ENCODE measurements around the gene CRTC1.
A peak's percentile ranks its signal among the peaks of the same experiment; 100 is the strongest.
"Not testable (repeated sequence)": the region's sequence is repeated elsewhere in the genome, so short reads cannot be mapped to it uniquely, and the experiment has no call there.

The CRTC1 gene

DNA sequence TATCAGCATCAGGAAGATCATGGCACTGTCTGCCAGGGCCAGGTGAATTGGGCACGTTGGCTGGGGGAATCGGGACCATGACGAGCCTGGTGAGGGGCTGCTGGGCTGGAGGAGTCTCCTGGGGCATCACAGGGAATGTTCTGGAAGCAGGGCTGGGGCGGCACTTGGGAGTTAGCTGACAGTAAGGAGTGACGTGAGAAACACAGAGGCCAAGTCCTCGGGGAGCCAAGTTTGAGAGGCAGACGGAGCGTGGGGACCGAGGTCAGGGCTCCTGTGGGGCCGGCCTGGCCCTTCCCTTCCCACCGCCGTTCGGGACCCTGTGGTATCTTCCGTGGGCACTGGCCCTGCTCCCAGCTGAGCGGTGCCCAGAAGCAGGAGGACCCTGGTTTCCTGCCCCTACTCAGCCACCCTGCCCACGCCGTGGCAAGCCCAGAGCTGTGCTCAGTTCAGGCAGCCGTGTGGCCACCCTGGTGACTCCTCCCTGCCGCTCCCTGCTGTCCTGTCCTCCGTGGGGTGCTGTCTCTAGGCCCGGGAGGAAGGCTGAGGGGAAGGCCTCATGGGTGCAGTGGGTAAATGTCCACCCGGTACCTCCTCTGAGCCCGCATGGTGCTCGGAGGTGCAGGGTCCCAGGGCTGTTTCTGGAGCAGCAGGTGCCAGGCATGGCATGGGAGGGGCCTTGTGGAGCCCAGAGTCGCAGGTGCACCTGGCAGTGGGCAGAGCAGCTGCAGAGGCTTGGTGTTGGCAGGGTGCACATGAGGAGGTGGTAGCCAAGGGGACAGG is 25.2 kb downstream of the CRTC1 start:
- no peak for DNase-seq

DNA sequence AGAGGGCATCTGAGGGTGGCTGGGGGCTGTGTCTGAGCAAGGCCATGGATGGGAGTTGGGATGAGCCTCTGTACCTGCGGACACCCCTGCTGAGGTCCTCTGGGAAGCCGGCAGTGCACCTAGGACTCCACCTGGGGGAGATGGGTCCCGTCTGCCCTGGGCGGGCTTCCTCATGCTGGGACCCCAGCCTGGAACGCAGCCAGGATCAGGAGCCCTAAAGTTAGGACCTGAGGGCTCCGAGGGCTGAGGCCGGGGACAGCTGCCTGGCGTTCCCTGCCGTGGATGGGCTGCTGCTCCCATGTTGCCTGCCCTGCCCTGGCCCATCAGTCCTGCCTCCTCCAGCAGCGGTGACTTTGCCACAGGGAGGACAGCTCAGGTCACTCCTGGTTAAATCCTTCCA is 26.1 kb downstream of the CRTC1 start:
- DNase-seq: no peak

DNA sequence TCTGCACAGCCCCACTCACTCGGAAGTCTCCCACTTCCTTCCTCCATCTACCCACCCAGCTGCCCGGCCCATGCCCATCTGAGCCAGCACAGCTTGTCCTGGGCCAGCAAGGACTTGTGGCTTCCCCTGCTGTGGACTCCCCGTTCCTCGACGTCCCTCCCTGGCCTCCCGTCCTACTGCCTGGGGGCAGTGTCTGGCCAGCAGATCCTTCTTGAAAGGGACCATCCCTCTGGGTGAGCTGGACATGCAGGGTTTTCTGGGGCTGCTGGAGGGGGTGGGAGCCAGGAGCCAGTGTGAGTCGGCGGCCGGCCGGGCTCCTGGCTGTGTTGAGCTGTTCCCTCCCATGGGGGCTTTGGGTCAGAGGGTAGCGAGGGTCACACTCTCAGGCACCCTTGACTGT is 26.7 kb downstream of the CRTC1 start:
- DNase-seq: no peak

DNA sequence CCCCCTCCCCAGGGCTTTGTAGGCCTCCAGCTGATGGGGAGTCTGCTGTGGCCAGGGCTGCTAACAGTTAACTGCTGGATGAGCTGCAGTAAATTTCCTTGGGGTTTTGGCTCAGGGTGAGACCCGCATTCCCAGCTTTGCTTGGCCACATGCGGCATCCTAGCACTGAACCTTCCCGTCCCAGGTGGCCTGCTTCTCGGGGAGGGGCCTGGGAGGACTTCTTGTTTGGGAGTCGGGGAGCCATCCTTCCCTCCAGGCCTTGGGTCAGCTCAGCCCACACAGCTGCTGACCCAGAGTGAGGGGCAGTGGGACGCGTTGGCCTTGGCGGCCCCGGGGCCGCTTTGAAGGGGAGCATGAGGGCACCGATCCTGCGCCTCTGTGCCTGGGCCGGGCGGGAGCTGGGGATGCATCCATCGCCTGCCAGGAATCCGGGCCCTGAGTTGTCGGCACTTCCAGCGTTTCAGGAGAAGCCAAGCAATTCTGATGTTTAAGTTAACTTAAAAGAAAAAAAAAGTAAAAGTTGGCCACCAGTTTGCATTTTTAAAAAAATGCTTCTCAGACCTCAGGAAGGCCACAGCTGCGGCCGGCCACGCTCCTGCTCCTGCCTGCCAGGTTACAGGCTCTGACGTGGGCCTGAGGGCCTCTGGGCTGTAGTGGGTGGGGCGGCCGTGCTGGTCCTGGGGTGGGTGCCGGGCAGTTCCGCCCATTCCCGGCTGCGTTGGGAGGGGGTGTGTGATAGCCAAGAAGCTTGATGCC is 27.7 kb downstream of the CRTC1 start:
- no peak for DNase-seq

DNA sequence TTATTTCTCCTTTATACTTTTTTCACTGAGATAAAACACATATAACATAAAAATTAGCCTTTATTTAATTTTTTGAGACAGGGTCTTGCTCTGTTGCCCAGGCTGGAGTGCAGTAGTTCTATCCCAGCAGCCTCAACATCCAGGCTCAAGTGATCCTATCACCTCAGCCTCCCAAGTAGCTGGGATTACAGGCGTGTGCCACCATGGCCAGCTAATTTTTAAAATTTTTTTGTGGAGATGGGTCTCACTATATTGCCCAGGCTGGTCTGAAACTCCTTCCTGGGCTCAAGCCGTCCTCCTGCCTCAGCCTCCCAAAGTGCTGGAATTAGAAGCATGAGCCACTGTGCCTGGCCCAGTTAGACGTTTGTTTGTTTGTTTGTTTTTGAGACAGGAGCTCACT is 28.4 kb downstream of the CRTC1 start:
- DNase-seq: no peak

DNA sequence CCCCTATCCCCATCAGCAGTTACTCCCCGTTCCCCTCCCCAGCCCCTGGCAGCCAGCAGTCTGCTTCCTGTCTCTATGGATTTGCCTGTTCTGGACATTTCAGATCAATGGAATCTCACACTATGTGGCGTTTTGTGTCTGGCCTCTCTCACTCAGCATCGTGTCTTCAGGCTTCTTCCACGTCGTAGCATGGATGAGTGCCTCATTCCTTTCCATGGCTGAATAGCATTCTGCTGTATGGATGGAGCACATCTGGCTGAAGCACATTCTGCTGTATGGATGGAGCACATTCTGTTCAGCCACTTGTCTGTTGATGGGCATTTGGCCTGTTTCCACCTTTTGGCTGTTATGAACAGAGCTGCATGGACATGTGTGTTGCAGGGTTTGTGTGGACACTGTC is 29.5 kb downstream of the CRTC1 start:
- no peak for DNase-seq

DNA sequence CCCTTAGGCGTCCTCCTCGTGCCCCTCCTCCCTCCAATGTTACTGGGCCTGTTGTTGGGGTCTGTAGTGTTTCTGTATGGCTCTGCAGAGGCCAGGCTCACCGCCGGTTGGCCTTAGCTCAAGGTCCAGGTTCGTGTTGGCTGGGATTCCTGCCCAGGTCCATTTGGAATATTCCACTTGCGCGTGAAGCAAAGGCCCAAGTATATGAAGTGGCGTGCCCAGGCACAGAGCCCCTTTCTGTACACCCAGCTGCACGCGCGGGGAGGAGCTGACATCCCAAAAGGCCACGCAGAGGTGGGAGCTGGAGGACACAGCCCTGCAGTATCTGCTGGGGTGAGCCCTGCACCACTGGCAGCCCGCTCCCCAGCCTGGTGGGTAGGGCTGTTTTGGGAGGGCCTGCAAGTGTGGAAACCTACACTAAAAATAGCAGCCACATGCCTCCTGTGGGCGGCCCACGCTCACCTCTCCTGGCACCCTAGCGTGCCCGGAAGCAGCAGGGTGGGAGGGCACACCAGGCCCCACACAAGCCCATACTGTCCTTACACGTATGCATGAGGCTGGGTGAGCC is 30.2 kb downstream of the CRTC1 start:
- DNase-seq: no peak

DNA sequence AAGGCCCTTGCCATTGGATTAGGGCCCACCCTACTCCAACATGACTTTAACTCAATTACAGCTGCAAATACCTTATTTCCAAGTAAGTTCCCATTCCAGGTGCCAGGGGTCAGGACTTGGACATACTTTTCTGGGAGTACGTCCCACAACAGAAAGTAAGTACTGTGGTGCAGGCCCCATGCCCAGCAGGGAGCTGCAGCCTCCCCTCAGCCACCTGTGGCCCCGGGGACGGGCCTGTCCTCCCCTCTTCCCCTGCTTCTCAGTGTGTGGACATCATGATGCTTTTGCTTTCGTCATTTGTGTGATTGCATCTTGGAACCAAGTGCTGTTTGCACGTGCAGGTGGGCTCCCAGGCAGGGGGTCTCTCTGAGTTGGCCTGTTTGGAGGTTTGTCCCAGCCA is 31.9 kb downstream of the CRTC1 start:
- no peak for DNase-seq

DNA sequence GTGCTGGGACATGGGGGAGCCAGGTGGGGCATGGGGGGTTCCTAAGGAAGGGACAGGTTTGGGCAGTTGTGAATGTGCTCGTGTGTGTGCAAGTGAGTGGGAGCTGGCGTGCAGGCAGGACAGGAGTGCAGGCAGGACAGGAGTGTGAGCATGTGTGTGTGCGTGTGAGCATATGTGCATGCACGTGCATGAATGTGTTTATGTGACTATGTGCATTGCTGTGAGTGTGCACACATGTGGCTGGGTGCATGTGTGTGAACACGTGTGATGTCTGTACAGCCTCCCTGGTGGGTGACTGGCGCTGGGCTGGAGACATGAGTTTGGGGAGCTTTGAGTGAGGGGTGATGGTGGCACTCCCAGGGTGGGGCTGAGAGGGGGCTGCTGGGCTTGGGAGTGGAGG is 33.4 kb downstream of the CRTC1 start:
- no peak for DNase-seq

DNA sequence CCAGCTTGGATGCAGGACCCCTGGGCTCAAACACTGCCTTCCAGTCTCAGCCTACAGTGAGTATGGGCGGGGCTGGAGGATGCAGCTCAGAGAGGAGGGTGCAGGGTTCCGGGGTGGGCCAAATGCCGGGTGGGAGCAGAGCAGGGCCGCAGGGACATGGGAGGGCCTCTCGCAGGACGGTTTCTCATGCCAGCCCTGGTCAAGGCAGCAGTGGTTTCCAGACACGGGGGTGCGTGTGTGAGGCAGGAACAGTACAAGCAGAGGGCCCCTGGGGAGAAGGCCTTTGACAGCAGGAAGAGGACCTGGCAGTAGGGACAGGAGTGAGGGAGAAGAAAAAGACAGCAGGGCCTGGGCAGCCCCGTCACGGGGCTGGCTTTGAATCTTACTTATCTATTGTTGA is 34.1 kb downstream of the CRTC1 start:
- DNase-seq: no peak

DNA sequence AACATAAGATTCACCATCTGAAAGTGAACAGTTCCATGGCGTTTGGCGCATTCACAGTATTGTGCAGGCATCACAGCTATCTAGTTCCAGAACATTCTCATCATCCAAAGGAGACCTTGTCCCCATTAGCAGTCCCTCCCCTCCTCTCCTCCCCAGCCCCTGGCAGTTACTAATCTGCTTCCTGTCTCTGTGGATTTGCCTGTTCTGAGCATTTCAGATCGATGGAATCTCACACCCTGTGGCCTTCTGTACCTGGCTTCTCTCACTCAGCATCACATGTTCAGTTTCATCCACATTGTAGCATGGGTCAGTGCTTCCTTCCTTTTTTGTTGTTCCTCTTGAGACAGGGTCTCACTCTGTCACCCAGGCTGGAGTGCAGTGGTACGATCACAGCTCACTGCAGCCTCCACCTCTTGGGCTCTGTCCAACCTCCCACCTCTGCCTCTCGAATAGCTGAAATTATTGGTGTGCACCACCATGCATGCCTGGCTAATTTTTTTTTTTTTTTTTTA is 34.6 kb downstream of the CRTC1 start:
- no peak for DNase-seq

DNA sequence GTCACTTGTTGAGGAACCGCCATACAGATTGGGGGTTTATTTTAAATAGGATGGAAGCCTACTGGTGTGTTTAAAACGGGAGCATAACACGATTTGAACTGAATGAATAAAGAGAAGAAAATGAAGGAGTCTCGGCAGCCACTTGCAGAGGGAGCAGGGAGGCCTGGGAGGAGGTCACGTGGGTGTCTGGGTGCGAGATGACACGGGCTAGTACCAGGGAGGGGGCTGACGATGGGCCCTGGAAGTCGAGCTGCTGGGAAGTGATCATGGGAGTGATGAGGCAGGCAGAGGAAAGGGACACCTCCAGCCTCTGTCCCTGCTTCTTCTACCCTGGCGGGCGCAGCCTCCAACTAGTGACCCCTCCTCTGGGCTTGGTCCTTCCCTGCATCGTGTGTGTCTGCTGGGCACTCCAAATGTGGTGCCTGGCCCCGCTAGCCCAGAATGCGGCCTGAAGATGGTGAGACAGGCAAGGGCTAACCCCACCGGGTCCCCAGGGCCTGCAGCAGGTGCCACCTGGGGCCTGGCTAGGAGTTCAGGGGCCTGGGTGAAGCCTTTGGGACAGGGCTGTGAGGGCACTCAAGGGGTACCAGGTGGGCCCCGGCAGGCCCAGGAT is 35.5 kb downstream of the CRTC1 start:
- DNase-seq: no peak

DNA sequence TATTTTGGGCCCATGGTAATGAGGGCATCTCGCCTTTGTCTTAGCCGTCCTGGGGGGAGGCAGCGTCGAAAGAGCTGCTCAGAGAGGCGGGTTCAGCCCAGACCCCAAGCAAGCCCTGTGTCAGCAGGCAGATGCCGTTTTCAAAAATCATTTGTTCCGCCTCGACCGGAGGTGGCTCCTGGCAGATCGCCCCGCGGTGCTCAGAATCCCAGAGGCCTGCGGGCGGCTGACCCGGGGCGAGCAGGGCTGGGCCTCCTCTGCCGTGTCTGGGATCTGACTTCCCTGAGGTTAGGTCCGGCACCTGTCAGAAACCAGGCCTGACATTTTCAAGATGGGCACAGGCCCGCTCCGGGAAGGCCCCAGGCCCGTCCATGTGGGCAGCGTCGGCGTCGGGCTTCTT is 36.1 kb downstream of the CRTC1 start:
- DNase-seq: no peak

DNA sequence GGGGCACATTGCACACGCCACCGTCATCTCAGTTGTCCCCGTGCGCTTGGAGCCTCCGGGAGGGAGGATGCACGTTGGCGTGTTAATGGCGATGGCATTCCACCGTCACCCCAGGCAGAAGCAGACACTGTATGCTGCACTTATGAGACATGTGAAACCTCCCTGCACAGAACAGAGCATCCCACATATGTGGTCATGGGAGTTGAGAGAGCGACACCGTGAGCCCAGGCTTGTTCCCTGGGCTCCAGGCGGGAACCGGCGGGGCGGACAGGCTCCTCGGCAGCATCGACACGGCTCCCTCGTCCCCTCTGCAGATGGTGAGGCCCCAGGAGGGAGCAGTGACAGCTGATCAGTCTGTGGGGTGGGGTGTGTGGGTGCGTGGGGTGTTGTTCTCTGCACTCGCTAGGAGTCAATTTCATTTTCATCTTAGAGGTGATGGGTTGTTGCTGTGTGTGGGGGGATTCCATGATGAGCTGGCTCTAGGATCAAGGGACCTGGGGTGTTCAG is 40.4 kb downstream of the CRTC1 start:
- DNase-seq: no peak

DNA sequence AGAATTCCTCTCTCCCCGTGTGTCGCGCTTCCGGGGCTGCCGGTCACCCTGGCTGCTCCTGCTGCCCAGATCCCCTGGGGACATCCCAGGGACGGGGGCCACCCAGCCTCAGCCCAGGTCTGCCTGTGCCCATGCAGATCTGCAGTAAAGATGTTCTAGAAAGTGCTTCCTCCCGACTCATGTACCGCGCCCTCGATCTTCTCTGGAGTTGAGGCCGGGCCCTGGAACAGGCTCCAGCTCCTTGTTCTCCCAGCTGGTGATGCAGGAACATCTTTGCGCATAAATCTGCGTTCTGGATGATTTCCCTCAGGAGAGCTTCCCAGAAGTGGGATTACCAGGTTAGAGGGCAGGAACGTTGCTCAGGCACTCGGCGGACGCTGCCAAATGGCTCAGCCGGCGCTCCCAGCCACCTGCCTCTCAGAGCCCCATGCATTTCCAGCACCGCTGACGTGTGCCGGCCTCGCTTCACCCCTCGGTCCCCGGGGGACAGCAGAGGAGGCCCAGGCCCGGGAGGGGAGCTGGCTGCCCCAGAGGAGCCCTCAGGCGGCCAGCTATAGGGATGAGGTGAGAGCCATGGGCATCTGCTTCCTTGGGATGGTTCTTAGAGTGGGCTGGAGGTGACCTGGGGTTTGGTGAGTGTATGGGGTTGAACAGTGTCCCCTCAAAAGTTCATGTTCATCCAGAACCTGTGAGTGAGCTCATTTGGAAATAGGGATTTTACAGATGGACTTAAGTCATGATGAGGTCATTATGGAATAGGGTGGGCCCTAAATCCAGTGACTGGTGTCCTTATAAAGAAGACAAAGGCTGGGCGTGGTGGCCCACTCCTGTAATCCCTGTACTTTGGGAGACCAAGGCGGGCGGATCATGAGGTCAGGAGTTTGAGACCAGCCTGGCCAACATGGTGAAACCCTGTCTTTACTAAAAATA is 42.6 kb downstream of the CRTC1 start:
- DNase-seq: no peak

DNA sequence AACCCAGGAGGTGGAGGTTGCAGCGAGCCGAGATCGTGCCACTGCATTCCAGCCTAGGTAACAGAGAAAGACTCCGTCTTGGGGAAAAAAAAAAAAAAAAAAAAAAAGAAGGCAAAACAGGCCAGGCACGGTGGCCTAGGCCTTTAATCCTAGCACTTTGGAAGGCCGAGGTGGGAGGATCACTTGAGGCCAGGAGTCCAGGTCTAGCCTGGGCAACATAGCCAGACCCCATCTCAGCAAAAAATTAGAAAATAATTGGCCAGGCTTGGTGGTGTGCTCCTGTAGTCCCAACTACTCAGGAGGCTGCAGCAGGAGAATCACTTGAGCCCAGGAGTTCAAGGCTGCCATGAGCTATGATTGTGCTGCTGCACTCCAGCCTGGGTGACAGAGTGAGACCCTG is 43.4 kb downstream of the CRTC1 start:
- no peak for DNase-seq

DNA sequence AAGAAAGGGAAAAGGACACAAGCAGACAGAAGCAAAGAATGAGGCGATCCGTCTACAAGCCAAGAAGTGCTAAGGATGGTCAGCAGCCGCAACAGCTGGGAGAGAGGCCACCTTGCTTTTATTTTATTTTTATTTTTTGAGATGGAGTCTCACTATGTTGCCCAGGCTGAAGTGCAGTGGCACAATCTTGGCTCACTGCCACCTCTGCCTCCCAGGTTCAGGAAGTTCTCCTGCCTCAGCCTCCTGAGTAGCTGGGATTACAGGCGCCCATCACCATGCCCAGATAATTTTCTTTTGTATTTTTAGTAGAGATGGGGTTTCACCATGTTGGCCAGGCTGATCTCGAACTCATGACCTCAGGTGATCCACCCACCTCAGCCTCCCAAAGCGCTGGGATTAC is 44.1 kb downstream of the CRTC1 start:
- DNase-seq: not testable (repeated sequence)

DNA sequence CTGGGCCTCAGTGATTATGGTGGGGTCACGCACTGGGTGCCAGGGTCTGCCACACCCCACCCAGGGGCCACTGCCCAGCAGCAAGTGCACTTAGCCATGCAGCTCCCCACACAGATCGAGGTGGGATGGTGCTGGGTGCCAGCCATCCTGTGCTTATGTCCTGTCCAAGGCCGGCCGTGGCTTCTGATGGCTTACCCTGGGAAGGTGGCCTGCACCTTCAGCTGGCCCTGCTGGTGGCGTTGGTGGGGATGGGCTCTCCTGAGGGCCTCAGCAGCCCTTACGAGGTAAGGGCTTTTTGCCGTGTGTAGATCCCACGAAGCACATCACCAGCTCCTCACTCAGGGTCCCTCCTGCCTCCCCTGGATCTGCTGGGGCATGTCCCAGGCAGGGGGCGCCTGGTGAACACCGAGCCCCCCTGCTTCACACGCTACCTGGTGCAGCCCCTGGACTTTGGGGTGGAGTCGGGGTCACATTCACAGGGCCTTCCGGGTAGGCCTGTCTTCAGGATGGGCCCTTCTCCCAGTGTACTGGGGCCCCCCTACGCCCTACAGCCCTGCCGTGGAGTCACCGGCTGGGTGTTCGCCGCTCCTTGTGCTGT is 46.6 kb downstream of the CRTC1 start:
- no peak for DNase-seq

DNA sequence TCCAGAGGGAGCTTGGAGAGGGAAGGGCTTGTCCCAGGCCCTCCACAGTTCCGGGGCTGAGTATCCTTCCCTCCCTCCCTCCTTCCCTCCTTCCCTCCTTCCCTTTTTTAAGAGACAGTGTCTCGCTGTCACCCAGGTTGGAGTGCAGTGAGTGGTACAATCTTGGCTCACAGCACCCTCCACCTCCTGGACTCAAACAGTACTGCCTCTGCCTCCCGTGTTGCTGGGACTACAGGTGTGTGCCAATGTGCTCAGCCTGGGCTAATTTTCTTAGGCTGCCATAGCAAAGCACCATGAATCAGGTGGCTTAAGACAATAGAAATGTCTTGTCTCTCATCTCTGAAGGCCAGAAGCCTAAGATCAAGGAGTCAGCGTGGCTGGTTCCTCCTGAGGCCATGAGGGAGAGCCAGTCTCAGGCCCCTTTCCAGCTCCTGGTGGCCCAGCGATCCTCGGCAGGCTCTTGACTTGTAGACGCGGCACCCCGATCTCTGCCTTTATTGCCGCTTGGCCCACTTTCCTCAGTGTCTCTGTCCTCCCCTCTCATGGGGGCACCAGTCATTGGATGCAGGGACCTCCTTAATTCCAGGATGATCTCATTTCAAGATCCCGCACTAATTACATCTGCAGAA is 47.5 kb downstream of the CRTC1 start:
- no peak for DNase-seq

DNA sequence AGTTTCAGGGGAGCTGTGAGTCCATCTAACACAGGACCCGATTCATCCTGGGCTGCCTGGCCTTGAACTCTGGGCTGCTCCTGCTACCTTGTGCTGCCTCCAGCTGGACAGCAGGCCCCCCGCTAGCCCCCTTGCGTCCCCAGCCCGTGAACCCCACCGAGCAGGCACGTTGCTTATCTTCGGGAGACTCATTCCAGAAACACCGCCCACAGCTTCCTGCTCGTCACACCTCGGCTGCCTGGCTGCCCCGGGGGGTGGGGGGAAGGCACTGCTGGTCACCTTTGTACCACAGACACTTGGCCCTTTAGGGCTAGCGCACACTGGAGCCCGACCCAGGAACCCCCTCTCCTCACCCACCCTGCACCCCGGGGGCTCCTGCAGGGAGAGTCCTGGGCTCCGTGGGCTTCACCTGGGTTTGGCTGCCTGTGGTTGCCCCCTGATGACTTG is 48.1 kb downstream of the CRTC1 start:
- DNase-seq: no peak

DNA sequence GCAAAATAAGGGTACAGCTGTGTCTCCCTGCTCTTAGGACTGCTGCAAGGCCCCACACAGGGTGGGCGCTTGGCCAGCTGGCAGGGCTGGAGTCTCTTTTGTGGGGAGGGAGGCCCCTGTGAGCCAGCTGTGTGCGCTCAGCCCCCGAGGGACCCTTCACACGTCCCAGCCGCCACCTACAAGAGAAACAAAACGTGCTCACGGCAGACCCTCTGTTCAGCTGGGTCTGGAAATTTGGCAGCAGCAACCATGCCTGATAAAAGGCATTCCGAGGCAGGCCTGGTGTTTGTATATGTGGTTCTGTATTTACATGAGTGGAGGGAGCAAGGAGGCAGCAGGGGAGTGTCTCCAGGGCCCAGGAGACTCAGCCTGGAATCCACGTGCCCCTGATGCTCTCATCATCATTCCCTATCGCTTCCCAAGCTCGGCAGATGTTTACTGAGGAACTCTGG is 49.7 kb downstream of the CRTC1 start:
- peak; percentile 62 for DNase-seq

Data from NCI-H69 (cell line).